ENCODE results near the gene ENPP6. TPM values are rescaled to one million over a fixed set of nuclear protein-coding genes. Genes with fewer than 3 reads are reported as not detected.
"Not testable (repeated sequence)": the region's sequence is repeated elsewhere in the genome, so short reads cannot be mapped to it uniquely, and the experiment has no call there.

Gene ENPP6
- total RNA-seq, 3 donors from 2014 or later (not counting 1 experiment from before 2014, with no cell fraction given) = 0.23 TPM; not detected in 2

GRCh38 chr4:184145596-184145995 lies 72.1 kb downstream of the ENPP6 start:
- Mint-ChIP-seq H3K4me1 (no peaks in the 10 kb centered on the region), H3K36me3 (no peaks in the 10 kb centered on the region), H3K4me3 (no peak overlapping the region), H3K9me3 (no peaks in the 10 kb centered on the region), H3K27ac (no peak overlapping the region), H3K27me3 (ENCODE audit: low read depth in 2 of 2) (peaks cover 0 to 17% of the 10 kb centered on the region in 2 donors)
- no peaks in the 10 kb centered on the region for H3K9me3 ChIP-seq (ENCODE audit: control insufficient read depth, insufficient read depth, low read length)
- no peak for TF ChIP-seq CTCF (IDR thresholded peaks at IDR 0.05)
- no peaks in the 10 kb centered on the region for H3K27me3 ChIP-seq (ENCODE audit: control insufficient read depth, insufficient read depth, low read length)
- H3K4me1 ChIP-seq (ENCODE audit: control insufficient read depth, insufficient read depth, low read length) = no peaks in the 10 kb centered on the region
- no peak overlapping the region for H3K4me3 ChIP-seq (ENCODE audit: low read length)
- H3K27ac ChIP-seq (ENCODE audit: low read length) = no peak overlapping the region
- 93% methylated on average over 5 of the region's 5 CpGs for WGBS (ENCODE audit: insufficient coverage)
- intact Hi-C loops (cut with micrococcal nuclease) = no loop called here
- H3K36me3 ChIP-seq (ENCODE audit: control insufficient read depth, insufficient read depth, low read length) = no peaks in the 10 kb centered on the region
- no peak for DNase-seq
- ATAC-seq = no peak

- Mint-ChIP-seq H3K27me3 (ENCODE audit: low read depth in 2 of 2) (peaks cover 0 to 11% of the 10 kb centered on the region in 2 donors), H3K36me3 (no peaks in the 10 kb centered on the region), H3K4me1 (no peaks in the 10 kb centered on the region), H3K4me3 (no peak overlapping the region), H3K27ac (no peak overlapping the region), H3K9me3 (no peaks in the 10 kb centered on the region)
- DNase-seq = no peak
- ATAC-seq = no peak
- no peaks in the 10 kb centered on the region for H3K4me1 ChIP-seq (ENCODE audit: control insufficient read depth, insufficient read depth, low read length)
- H3K36me3 ChIP-seq (ENCODE audit: control insufficient read depth, insufficient read depth, low read length) = no peaks in the 10 kb centered on the region
- H3K27me3 ChIP-seq (ENCODE audit: control insufficient read depth, insufficient read depth, low read length) = no peaks in the 10 kb centered on the region
- no peak for TF ChIP-seq CTCF (IDR thresholded peaks at IDR 0.05)
- H3K9me3 ChIP-seq (ENCODE audit: control insufficient read depth, insufficient read depth, low read length) = no peaks in the 10 kb centered on the region
- intact Hi-C loops (cut with micrococcal nuclease) = no loop called here
- H3K27ac ChIP-seq (ENCODE audit: low read length) = no peak overlapping the region
- WGBS (ENCODE audit: insufficient coverage) = 81% methylated on average over 13 of the region's 15 CpGs
- no peak overlapping the region for H3K4me3 ChIP-seq (ENCODE audit: low read length)
Measured at GRCh38 chr4:184143770-184144564, 73.7 kb downstream of the ENPP6 start.

GRCh38 chr4:184142121-184143000 lies 75.3 kb downstream of the ENPP6 start:
- H3K27me3 ChIP-seq (ENCODE audit: control insufficient read depth, insufficient read depth, low read length) = no peaks in the 10 kb centered on the region
- intact Hi-C loops (cut with micrococcal nuclease) = no loop called here
- no peaks in the 10 kb centered on the region for H3K9me3 Mint-ChIP-seq
- H3K4me1 ChIP-seq (ENCODE audit: control insufficient read depth, insufficient read depth, low read length) = no peaks in the 10 kb centered on the region
- no peak overlapping the region for H3K27ac Mint-ChIP-seq
- WGBS (ENCODE audit: insufficient coverage) = 86% methylated on average over 18 of the region's 18 CpGs
- TF ChIP-seq CTCF (IDR thresholded peaks at IDR 0.05) = no peak
- H3K27me3 Mint-ChIP-seq (ENCODE audit: low read depth in 2 of 2) = peaks cover 0 to 17% of the 10 kb centered on the region in 2 donors
- H3K27ac ChIP-seq (ENCODE audit: low read length) = no peak overlapping the region
- H3K4me3 Mint-ChIP-seq = no peak overlapping the region
- H3K4me1 Mint-ChIP-seq = no peaks in the 10 kb centered on the region
- H3K36me3 ChIP-seq (ENCODE audit: control insufficient read depth, insufficient read depth, low read length) = no peaks in the 10 kb centered on the region
- ATAC-seq = no peak
- H3K9me3 ChIP-seq (ENCODE audit: control insufficient read depth, insufficient read depth, low read length) = no peaks in the 10 kb centered on the region
- no peaks in the 10 kb centered on the region for H3K36me3 Mint-ChIP-seq
- no peak overlapping the region for H3K4me3 ChIP-seq (ENCODE audit: low read length)
- no peak for DNase-seq

GRCh38 chr4:184140901-184141300 lies 76.8 kb downstream of the ENPP6 start:
- H3K36me3 Mint-ChIP-seq; H3K4me1 Mint-ChIP-seq; H3K4me3 Mint-ChIP-seq; H3K4me1 ChIP-seq (ENCODE audit: control insufficient read depth, insufficient read depth, low read length); H3K27ac Mint-ChIP-seq; H3K4me3 ChIP-seq (ENCODE audit: low read length); H3K36me3 ChIP-seq (ENCODE audit: control insufficient read depth, insufficient read depth, low read length); ATAC-seq; H3K27me3 ChIP-seq (ENCODE audit: control insufficient read depth, insufficient read depth, low read length); H3K27ac ChIP-seq (ENCODE audit: low read length); H3K9me3 Mint-ChIP-seq; intact Hi-C loops (cut with micrococcal nuclease); DNase-seq; H3K9me3 ChIP-seq (ENCODE audit: control insufficient read depth, insufficient read depth, low read length): not testable (repeated sequence)
- peaks cover 6 to 12% of the 10 kb centered on the region in 2 donors for H3K27me3 Mint-ChIP-seq (ENCODE audit: low read depth in 2 of 2)
- WGBS (ENCODE audit: insufficient coverage) = 90% methylated on average over 5 of the region's 8 CpGs

Measured in natural killer cell (primary cell).